ENCODE measurements around the gene CIITA. TPM values are rescaled to one million over a fixed set of nuclear protein-coding genes. Genes with fewer than 3 reads are reported as not detected.

CIITA gene
- total and polyA plus RNA-seq, 8 donors, result 1.8 to 39.7 (median 5.4) TPM

DNA sequence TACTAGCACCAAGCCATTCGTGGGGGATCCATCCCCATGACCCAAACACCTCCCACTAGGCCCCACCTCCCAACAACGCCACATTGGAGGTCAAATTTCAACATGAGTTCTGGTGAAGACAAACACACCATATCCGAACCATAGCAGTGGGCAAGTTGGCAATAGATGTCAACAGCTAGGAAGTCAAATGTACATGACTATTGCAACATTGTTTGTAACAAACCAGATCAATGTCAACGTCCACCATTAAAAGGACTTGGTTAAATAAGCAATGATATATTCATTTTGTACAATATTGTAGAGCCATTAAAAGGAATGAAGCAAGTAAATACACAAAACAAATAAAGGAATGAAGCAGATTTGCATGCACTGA is 26.5 kb upstream of the CIITA start:
- no peaks in the 10 kb centered on the region for H3K36me3 ChIP-seq
- ATAC-seq, result no peak
- no peak for FAIRE-seq

GRCh38 chr16:10851512-10851911 is 25.5 kb upstream of the CIITA start:
- Histone ChIP-seq H3K27ac (no peak overlapping the region), H3K4me1 (no peaks in the 10 kb centered on the region), H3K27me3 (no peaks in the 10 kb centered on the region), H3K4me3 (no peak overlapping the region), H3K9me3 (no peaks in the 10 kb centered on the region), H3K36me3 (no peaks in the 10 kb centered on the region)
- DNase-seq (no peak), ATAC-seq (no peak), FAIRE-seq (no peak)
- TF ChIP-seq, protein P1, sequence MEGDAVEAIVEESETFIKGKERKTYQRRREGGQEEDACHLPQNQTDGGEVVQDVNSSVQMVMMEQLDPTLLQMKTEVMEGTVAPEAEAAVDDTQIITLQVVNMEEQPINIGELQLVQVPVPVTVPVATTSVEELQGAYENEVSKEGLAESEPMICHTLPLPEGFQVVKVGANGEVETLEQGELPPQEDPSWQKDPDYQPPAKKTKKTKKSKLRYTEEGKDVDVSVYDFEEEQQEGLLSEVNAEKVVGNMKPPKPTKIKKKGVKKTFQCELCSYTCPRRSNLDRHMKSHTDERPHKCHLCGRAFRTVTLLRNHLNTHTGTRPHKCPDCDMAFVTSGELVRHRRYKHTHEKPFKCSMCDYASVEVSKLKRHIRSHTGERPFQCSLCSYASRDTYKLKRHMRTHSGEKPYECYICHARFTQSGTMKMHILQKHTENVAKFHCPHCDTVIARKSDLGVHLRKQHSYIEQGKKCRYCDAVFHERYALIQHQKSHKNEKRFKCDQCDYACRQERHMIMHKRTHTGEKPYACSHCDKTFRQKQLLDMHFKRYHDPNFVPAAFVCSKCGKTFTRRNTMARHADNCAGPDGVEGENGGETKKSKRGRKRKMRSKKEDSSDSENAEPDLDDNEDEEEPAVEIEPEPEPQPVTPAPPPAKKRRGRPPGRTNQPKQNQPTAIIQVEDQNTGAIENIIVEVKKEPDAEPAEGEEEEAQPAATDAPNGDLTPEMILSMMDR (IDR thresholded peaks at IDR 0.05), result no peak
- intact Hi-C loops (cut with DNase I), result no loop called here
- WGBS, 2 donors, result 92 to 96% methylated on average over 3 of the region's 3 CpGs

More for the DNA sequence above, 26.5 kb upstream of the CIITA start:
- Histone ChIP-seq H3K27ac (no peak overlapping the region), H3K4me3 (no peak overlapping the region), H3K27me3 (no peaks in the 10 kb centered on the region), H3K9me3 (no peaks in the 10 kb centered on the region), H3K4me1 (no peaks in the 10 kb centered on the region)
- WGBS, 2 donors, result 76 to 84% methylated on average over 4 of the region's 4 CpGs
- TF ChIP-seq, protein P1 (IDR thresholded peaks at IDR 0.05), result no peak
- intact Hi-C loops (cut with DNase I), result no loop called here
- no peak for DNase-seq

- FAIRE-seq, result no peak
- Histone ChIP-seq H3K4me3 (no peak overlapping the region), H3K9me3 (no peaks in the 10 kb centered on the region), H3K27me3 (no peaks in the 10 kb centered on the region), H3K27ac (no peak overlapping the region), H3K36me3 (no peaks in the 10 kb centered on the region), H3K4me1 (no peaks in the 10 kb centered on the region)
- no peak for DNase-seq
- intact Hi-C loops (cut with DNase I), result no loop called here
- WGBS, 2 donors, result 69 to 72% methylated on average over 4 of the region's 4 CpGs
- no peak for ATAC-seq
- TF ChIP-seq, protein P1 (IDR thresholded peaks at IDR 0.05), result no peak
Measured at GRCh38 chr16:10852286-10852685, 24.7 kb upstream of the CIITA start.

DNA sequence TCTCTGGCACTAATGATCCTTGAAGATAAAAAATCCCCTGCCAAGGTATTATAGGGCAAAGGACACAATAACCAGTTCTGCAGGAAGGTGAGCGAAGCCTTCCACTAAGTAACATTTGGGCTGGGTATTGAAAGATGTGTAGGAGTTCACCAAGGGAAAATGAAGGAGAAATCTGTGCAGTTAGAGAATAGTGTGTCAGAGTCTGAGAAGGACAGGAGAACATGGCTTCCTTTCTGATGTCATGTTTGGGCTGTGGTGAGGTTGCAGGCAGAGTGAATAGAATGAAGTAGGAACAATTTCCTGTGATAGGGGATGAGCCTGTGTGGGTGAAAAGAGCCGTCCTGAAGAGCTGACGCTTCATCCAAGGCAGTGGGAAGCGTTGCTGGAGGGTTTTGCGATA is 24.1 kb upstream of the CIITA start:
- DNase-seq (no peak), ATAC-seq (peak in 1 of 4 donors; percentile 36), FAIRE-seq (no peak)
- Histone ChIP-seq H3K4me3 (no peak overlapping the region), H3K27ac (no peak overlapping the region), H3K27me3 (no peaks in the 10 kb centered on the region), H3K36me3 (no peaks in the 10 kb centered on the region), H3K4me1 (no peaks in the 10 kb centered on the region), H3K9me3 (no peaks in the 10 kb centered on the region)
- TF ChIP-seq, protein P1 (IDR thresholded peaks at IDR 0.05), result no peak
- 87 to 89% methylated on average over 5 of the region's 5 CpGs for WGBS, 2 donors
- intact Hi-C loops (cut with DNase I), result no loop called here

GRCh38 chr16:10856042-10856441 is 21.0 kb upstream of the CIITA start:
- ATAC-seq (no peak), FAIRE-seq (no peak)
- intact Hi-C loops (cut with DNase I), result no loop called here

More at GRCh38 chr16:10856042-10856441, 21.0 kb upstream of the CIITA start:
- DNase-seq, result no peak
- Histone ChIP-seq H3K4me3 (no peak overlapping the region), H3K9me3 (no peaks in the 10 kb centered on the region), H3K27ac (no peak overlapping the region), H3K27me3 (no peaks in the 10 kb centered on the region), H3K36me3 (no peaks in the 10 kb centered on the region), H3K4me1 (no peaks in the 10 kb centered on the region)
- WGBS, 2 donors, result 93 to 95% methylated on average over 2 of the region's 2 CpGs
- TF ChIP-seq, protein P1 (IDR thresholded peaks at IDR 0.05), result no peak

Measured in pancreas (tissue), 10 donors.